HG03175 (cell line): ENCODE data around the gene BTG4.

Experiments
- ATAC-seq: cut with Tn5 transposase; IDR thresholded peaks from one replicate; pipeline ENCODE4 v1.9.1; 2021; ENCODE audit warnings: mild to moderate bottlenecking, moderate library complexity; ENCODE audit not compliant: unreplicated experiment

The BTG4 gene

DNA sequence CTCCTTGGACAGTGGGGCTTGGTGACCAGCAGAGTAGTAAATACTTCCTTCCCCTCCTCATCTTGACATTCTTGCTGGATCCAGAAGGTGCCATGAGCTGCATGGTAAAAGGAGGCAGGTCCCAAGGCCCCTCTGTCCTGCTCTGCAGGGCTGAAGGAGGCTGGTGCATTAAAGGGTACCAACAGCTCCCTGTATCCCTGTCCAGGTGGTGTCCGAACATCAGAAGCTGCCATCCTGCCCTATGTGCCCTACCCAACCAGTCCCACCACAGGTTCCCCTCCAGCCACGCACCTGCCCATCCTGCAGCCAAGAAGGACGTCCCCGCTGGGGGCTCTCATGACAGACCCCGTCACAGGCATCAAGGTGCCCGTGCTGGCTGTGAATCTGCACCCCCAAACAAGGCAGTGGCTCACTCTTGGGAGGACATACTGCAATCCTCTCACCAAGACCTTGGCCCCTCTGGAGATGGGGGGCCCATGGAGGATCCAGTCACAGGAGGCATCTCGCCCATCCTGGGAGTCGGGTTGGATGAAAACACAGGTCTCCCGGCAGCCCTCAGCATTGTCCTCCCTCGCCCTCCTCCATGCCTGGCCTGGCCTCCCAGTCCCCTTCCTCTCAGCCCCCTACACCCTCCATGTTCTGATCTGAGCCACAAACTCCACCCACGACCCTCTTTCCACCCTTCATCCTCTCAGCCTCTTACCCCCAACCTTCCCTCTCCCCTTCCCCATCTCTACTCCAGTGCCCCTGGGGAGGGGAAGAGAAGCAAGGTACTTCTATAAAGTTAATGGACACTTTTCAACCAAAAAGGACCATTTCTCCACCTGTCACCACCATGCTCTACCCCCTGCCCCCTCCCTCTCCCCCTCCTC lies 55.1 kb downstream of the BTG4 start:
- ATAC-seq: no peak

- no peak for ATAC-seq
Observed at GRCh38 chr11:111456086-111456858, 55.9 kb downstream of the BTG4 start.

DNA sequence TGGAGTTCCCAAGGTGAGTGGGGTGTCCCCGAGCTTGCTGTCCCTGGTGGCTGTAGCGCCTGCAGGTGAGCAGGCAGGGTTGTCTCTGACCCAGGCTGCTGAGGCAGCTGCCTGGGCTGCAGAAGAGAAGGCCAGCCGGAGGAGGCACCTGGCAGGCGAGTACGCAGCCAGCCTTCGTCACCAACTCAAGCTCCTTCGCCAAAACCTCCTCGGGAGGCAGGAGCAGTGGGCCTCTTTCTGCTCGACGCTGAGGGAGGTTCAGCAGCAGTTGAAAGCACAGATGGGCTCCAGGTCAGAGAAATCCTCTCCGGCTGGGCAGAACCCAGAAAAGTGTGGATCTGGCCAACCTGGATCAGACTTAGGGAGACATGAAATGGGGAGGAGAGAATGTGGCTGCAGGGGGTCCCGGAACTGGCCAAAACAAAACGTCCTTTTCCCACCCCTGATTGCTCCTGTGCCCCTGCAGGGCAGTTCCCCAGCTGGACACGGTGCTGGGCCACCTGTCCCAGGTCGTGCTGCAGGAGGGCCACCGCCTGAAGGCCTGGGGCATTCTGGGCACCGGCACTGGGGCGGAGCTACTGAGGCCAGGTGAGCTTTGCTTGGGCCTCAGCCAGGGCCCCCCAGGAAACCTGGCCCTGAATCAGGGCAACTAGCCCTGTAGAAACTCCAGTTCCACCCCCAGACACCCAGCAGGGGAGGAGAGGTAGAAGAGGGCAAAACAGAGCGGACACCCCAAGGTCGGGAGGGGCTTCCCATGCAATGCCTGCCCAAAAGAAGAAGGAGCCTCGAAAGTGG lies 56.7 kb downstream of the BTG4 start:
- no peak for ATAC-seq

GRCh38 chr11:111454561-111455192 lies 57.5 kb downstream of the BTG4 start:
- ATAC-seq: no peak

GRCh38 chr11:111452817-111453552 lies 59.2 kb downstream of the BTG4 start:
- no peak for ATAC-seq

- no peak for ATAC-seq
Observed at GRCh38 chr11:111452146-111452545, 60.0 kb downstream of the BTG4 start.

GRCh38 chr11:111450480-111451320 lies 61.5 kb downstream of the BTG4 start:
- ATAC-seq: peak; percentile 77

- ATAC-seq: no peak
Observed at GRCh38 chr11:111449696-111450479, 62.3 kb downstream of the BTG4 start.

DNA sequence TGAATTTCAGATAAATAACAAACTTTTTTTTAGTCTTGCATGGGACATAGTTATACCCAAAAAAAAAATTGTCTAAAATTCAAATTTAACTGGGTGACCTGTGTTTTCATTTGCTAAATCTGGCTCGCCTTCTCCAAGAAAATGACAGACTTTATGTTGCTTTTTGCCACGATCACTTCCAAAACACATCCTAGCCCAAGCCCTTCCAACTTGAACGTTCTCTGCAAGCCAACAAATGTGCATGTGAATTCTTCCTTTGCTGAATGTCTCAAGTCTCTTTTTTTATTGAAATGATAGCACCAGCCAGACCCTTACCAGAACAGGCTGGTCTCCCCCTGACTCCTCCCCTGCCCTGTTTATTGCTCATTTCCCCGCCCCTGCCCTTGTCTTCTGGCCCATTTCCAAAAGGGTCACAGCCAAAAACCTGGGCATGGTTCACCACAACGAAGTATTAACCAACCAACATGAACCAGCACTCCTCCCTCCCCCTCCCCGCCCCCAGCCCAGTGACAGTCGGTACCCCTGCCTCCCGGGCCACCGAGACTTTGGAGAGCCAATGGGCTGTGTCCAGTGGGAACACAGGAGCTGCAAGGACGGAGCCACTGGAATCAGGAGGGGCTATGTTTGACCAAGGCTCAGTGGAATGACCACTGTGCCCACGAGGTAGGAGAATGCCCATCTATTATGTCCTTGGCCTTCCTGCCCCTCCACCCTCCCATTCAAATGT lies 63.2 kb downstream of the BTG4 start:
- no peak for ATAC-seq

DNA sequence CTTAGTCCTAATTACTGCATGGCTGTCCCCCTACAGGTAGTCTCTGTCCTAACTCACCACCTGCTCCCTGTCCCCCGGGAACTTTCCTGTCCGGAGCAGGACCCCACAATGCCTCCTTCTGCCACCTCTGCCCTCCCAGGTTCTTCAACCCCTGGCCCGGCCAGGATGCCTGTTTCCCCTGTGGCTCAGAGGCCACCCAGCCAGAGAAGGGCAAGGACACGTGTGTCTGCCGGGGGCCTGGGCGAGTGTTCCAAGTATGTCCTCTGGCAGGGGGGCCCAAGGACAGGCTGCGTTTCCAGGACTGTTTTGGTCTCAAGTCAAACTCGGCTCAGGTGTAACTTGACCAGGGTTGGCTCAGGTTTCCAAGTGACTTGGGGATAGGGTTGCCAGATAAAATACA lies 63.8 kb downstream of the BTG4 start:
- no peak for ATAC-seq

GRCh38 chr11:111447931-111448330 lies 64.3 kb downstream of the BTG4 start:
- no peak for ATAC-seq

GRCh38 chr11:111447112-111447471 lies 65.1 kb downstream of the BTG4 start:
- no peak for ATAC-seq

- ATAC-seq: peak; percentile 89
Observed at GRCh38 chr11:111446404-111447111, 65.6 kb downstream of the BTG4 start.

GRCh38 chr11:111445586-111445985 lies 66.6 kb downstream of the BTG4 start:
- no peak for ATAC-seq
